Measurements from ENCODE around the gene DCUN1D3. TPM values are rescaled to one million over a fixed set of nuclear protein-coding genes. Genes with fewer than 3 reads are reported as not detected.

DCUN1D3 gene
- total and polyA plus RNA-seq, 2 experiments from 2014 or later: 8.5 to 13.7 TPM

GRCh38 chr16:20838240-20838639 lies 61.9 kb downstream of the DCUN1D3 start:
- Histone ChIP-seq H3K27ac (ENCODE audit: low read depth) (no peak overlapping the region), H3K4me3 (no peak overlapping the region), H3F3A (replicated peaks; ENCODE audit: low read depth) (no peaks in the 10 kb centered on the region), H2AFZ (no peak overlapping the region), H3K4me2 (no peak overlapping the region), H3K79me2 (replicated peaks; ENCODE audit: insufficient read depth) (no peaks in the 10 kb centered on the region), H3K9me2 (ENCODE audit: insufficient read depth) (no peaks in the 10 kb centered on the region), H3K36me3 (ENCODE audit: insufficient read depth) (peaks cover 13% of the 10 kb centered on the region; the same call in 1 of the 2 replicates), H3K27me3 (ENCODE audit: insufficient read depth) (no peaks in the 10 kb centered on the region), H3K4me1 (ENCODE audit: insufficient read depth) (no peaks in the 10 kb centered on the region), H4K20me1 (replicated peaks; ENCODE audit: insufficient read depth) (no peaks in the 10 kb centered on the region)
- DNase-seq (ENCODE audit: low spot score): no peak
- peaks cover 54% of the 10 kb centered on the region for H3K36me3 Mint-ChIP-seq (ENCODE audit: low read depth)
- H3K9me3 Mint-ChIP-seq: peaks cover 7% of the 10 kb centered on the region; the same call in 1 of the 3 replicates
- ATAC-seq: no peak
- H3K27ac Mint-ChIP-seq: no peak overlapping the region
- peaks cover 2% of the 10 kb centered on the region for H3K27me3 Mint-ChIP-seq (ENCODE audit: insufficient read depth, low read depth, poor library complexity)
- H3K4me1 Mint-ChIP-seq: no peaks in the 10 kb centered on the region
- H3K4me3 Mint-ChIP-seq: no peak overlapping the region
- no peak for TF ChIP-seq REST (IDR thresholded peaks at IDR 0.05; ENCODE audit: unreplicated experiment)
- no peak for TF ChIP-seq STAT1 (IDR thresholded peaks at IDR 0.05; ENCODE audit: unreplicated experiment)
- no peak for TF ChIP-seq EZH2phosphoT487 (IDR thresholded peaks at IDR 0.05; ENCODE audit: unreplicated experiment)
- TF ChIP-seq NANOG (IDR thresholded peaks at IDR 0.05; ENCODE audit: borderline replicate concordance): no peak
- TF ChIP-seq ETS1 (IDR thresholded peaks at IDR 0.05): no peak
- no peak for TF ChIP-seq JUNB (IDR thresholded peaks at IDR 0.05; ENCODE audit: unreplicated experiment)
- no peak for TF ChIP-seq CTCF (conservative IDR thresholded peaks at IDR 0.05; ENCODE audit: low read depth in 2 of 2)
- TF ChIP-seq ZNF462 (CRISPR knock-in tag; IDR thresholded peaks at IDR 0.05): no peak
- TF ChIP-seq ZNF114 (CRISPR knock-in tag; IDR thresholded peaks at IDR 0.05): no peak
